ENCODE data around the gene BRD4.

GRCh38 chr19:15266683-15267082 lies 65.7 kb downstream of the BRD4 start:
- TF ChIP-seq, protein P1, sequence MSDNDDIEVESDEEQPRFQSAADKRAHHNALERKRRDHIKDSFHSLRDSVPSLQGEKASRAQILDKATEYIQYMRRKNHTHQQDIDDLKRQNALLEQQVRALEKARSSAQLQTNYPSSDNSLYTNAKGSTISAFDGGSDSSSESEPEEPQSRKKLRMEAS (IDR thresholded peaks at IDR 0.05): no peak
- TF ChIP-seq CTCF (IDR thresholded peaks at IDR 0.05): no peak
- TF ChIP-seq SMC3 (IDR thresholded peaks at IDR 0.05): no peak
- TF ChIP-seq RCOR1 (IDR thresholded peaks at IDR 0.05; ENCODE audit: low read depth, low read length): no peak
- TF ChIP-seq RNF2 (IDR thresholded peaks at IDR 0.05; ENCODE audit: borderline replicate concordance, low read depth): no peak
- no peak for TF ChIP-seq MYC (IDR thresholded peaks at IDR 0.05; ENCODE audit: borderline replicate concordance, low read length)
- no peak for TF ChIP-seq KDM1A (IDR thresholded peaks at IDR 0.05; ENCODE audit: low read depth)

Data from A549 (cell line).